ENCODE measurements around the gene PEDS1. TPM values are rescaled to one million over a fixed set of nuclear protein-coding genes. Genes with fewer than 3 reads are reported as not detected.

PEDS1 gene
- total and polyA plus RNA-seq, 2 of the 13 experiments (the other 11 are each of a cell fraction or from before 2014, with no cell fraction given): 30.5 to 93.9 TPM

DNA sequence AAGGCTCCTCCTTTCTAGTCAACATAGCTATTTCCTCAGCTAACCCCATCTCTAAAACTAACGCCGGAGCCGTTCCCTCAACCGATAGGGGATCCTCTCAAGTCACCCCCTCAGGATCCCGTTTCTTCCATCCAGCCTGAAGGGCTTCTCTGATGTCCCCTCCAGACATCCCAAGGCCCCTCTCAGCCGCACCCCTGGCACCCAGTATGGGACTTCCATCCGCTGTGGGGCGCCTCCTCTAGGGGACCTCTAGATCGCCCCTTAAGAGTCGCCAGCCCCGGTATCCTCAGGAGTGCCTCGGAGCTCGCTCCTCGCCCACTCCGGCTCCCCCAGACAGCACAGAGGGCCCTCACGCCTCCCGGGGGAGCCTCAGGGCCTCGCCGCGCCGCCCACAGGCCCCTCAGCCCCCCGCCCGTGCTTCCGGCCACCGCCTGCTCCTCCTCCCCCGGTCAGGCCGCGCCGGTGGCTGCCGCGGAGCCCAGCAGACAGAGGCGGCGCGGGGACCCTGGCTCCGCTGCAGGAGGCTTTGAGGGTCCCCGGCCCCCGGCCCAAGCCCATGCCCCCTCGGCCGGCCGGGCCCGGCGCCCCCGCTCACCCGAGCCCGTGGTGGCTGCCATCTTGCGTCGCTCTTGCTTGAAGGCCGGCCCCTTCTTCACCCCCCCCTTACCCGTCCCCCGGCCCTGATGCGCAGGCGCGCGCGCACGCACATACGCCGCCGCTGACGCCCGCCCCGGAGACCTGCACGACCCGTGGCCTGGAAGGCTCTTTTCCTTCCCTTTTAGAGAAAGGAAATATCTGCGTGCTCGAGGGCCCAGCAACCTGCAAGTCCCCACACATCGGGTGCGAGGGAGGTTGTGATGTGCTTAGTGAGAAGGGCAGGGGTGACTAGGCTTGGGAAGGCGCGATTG is 40.8 kb downstream of the PEDS1 start, which contains the start of gene UBE2V1:
TSS of gene UBE2V1 (minus strand) at position 639 of the 908 bp plus-strand sequence. CDS start at position 617, 22 bp downstream.
- Histone ChIP-seq H3K27ac (ENCODE audit: extremely low read length, insufficient read depth, low read length) (peak within 1 kb of the TSS; percentile 84), H3K4me2 (ENCODE audit: low read depth, low read length) (peak within 1 kb of the TSS; percentile 92), H3K4me3 (replicated peaks in 1 of 3; ENCODE audit: insufficient read depth in 1 of 3, low read depth in 2 of 3, low read length in 3 of 3) (peak within 1 kb of the TSS; percentile 94 to 96 (median 94)), H3K36me3 (replicated peaks in 1 of 2; ENCODE audit: control insufficient read depth in 1 of 2, insufficient read depth in 2 of 2, low read length in 2 of 2) (peaks cover 8 to 13% of the 10 kb centered on the region in 2 experiments; a peak in 4 of 5 replicates), H3K27me3 (ENCODE audit: control insufficient read depth in 1 of 2, insufficient read depth in 2 of 2, low read length in 2 of 2) (no peaks in the 10 kb centered on the region; a peak in 1 of 5 replicates), H3K79me2 (ENCODE audit: insufficient read depth, low read length) (peaks cover 69% of the 10 kb centered on the region), H4K20me1 (ENCODE audit: insufficient read depth, low read length) (peaks cover 45% of the 10 kb centered on the region), H3K9ac (ENCODE audit: insufficient read depth, low read depth, low read length) (peak within 1 kb of the TSS; percentile 92), H2AFZ (ENCODE audit: low read length) (peak within 1 kb of the TSS; percentile 17), H3K4me1 (ENCODE audit: insufficient read depth, low read length) (peaks cover 71% of the 10 kb centered on the region), H3K9me3 (ENCODE audit: low read length) (no peaks in the 10 kb centered on the region)
- no peak for FAIRE-seq
- CTCF ChIA-PET (ENCODE audit: low intra/inter-chr PET ratio, low total read pairs): interaction anchor here (1.1 kb wide), 1 partner anchor 67 kb away, joined by 4 read pairs; no protein-coding TSS in a partner anchor
- BruUV-seq (replicated peaks): no TSS peak
- POLR2A ChIA-PET: interaction anchor here (0.6 to 5.8 kb wide), 13 partner anchors 8 to 133 kb away, joined by 3 to 91 read pairs (median 3); partner anchors contain the start of gene PEDS1
- intact Hi-C loops (cut with micrococcal nuclease; ENCODE audit: unreplicated experiment) (loop anchor here (5.0 kb wide), 1 partner anchor 350 kb away; no protein-coding TSS in a partner anchor), in situ Hi-C loops (cut with HindIII; ENCODE audit: extremely low pct_ligation_motif_present, low pct_unique_long_range_greater_than_20kb) (loop anchor here (10.0 kb wide), 1 partner anchor 472 kb away; no protein-coding TSS in a partner anchor)
- peak; percentile 82 for ATAC-seq
- 1% methylated on average over 55 of the region's 70 CpGs for WGBS (ENCODE audit: low lambda C conversion rate)
- peak; percentile 84 for DNase-seq (ENCODE audit: low spot score)
- TF ChIP-seq TBP (CRISPR knock-in tag; IDR thresholded peaks at IDR 0.05) (0 out of 2 replicates have a peak, but pooled peaks have one; percentile 72), ZSCAN21 (CRISPR knock-in tag; IDR thresholded peaks at IDR 0.05; ENCODE audit: borderline replicate concordance) (peak; percentile 70; the same call in 1 of the 2 replicates), SOX13 (IDR thresholded peaks at IDR 0.05) (peak; percentile 45; the same call in 1 of the 2 replicates), SOX13 (CRISPR knock-in tag; conservative IDR thresholded peaks at IDR 0.05 in 1 of 2, IDR thresholded peaks at IDR 0.05 in 1 of 2) (0 out of 4 replicates have a peak, but pooled peaks of 1 of the 2 experiments have one; percentile 15), SNAI1 (CRISPR knock-in tag; IDR thresholded peaks at IDR 0.05; ENCODE audit: borderline replicate concordance) (peak; percentile 81; the same call in 1 of the 2 replicates), ZNF816 (CRISPR knock-in tag; IDR thresholded peaks at IDR 0.05; ENCODE audit: borderline replicate concordance) (peak; percentile 91; the same call in 1 of the 2 replicates), FLYWCH1 (CRISPR knock-in tag; IDR thresholded peaks at IDR 0.05) (peak; percentile 66; the same call in 1 of the 2 replicates), ETV5 (CRISPR knock-in tag; IDR thresholded peaks at IDR 0.05; ENCODE audit: borderline replicate concordance) (peak; percentile 90), ASH2L (IDR thresholded peaks at IDR 0.05; ENCODE audit: insufficient read length, low read depth, low read length) (peak; percentile 95), ZNF451 (CRISPR knock-in tag; IDR thresholded peaks at IDR 0.05) (peak; percentile 96), RBM22 (optimal IDR thresholded peaks at IDR 0.05; ENCODE audit: low read length) (peak; percentile 39), NBN (conservative IDR thresholded peaks at IDR 0.05) (no peak), ZNF282 (IDR thresholded peaks at IDR 0.05; ENCODE audit: partially characterized antibody) (no peak)
- TF ChIP-seq, protein P1, sequence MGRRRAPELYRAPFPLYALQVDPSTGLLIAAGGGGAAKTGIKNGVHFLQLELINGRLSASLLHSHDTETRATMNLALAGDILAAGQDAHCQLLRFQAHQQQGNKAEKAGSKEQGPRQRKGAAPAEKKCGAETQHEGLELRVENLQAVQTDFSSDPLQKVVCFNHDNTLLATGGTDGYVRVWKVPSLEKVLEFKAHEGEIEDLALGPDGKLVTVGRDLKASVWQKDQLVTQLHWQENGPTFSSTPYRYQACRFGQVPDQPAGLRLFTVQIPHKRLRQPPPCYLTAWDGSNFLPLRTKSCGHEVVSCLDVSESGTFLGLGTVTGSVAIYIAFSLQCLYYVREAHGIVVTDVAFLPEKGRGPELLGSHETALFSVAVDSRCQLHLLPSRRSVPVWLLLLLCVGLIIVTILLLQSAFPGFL (CRISPR knock-in tag; IDR thresholded peaks at IDR 0.05): peak; percentile 11; the same call in 1 of the 2 replicates
- TF ChIP-seq, protein P2, sequence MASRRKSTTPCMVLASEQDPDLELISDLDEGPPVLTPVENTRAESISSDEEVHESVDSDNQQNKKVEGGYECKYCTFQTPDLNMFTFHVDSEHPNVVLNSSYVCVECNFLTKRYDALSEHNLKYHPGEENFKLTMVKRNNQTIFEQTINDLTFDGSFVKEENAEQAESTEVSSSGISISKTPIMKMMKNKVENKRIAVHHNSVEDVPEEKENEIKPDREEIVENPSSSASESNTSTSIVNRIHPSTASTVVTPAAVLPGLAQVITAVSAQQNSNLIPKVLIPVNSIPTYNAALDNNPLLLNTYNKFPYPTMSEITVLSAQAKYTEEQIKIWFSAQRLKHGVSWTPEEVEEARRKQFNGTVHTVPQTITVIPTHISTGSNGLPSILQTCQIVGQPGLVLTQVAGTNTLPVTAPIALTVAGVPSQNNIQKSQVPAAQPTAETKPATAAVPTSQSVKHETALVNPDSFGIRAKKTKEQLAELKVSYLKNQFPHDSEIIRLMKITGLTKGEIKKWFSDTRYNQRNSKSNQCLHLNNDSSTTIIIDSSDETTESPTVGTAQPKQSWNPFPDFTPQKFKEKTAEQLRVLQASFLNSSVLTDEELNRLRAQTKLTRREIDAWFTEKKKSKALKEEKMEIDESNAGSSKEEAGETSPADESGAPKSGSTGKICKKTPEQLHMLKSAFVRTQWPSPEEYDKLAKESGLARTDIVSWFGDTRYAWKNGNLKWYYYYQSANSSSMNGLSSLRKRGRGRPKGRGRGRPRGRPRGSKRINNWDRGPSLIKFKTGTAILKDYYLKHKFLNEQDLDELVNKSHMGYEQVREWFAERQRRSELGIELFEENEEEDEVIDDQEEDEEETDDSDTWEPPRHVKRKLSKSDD (CRISPR knock-in tag; IDR thresholded peaks at IDR 0.05; ENCODE audit: low read depth): peak; percentile 72; the same call in 1 of the 2 replicates
- TF ChIP-seq, protein P3, sequence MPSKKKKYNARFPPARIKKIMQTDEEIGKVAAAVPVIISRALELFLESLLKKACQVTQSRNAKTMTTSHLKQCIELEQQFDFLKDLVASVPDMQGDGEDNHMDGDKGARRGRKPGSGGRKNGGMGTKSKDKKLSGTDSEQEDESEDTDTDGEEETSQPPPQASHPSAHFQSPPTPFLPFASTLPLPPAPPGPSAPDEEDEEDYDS (CRISPR knock-in tag; IDR thresholded peaks at IDR 0.05): peak; percentile 86

Data from HepG2 (cell line).